ENCODE data around the gene ABCC8.

The ABCC8 gene

DNA sequence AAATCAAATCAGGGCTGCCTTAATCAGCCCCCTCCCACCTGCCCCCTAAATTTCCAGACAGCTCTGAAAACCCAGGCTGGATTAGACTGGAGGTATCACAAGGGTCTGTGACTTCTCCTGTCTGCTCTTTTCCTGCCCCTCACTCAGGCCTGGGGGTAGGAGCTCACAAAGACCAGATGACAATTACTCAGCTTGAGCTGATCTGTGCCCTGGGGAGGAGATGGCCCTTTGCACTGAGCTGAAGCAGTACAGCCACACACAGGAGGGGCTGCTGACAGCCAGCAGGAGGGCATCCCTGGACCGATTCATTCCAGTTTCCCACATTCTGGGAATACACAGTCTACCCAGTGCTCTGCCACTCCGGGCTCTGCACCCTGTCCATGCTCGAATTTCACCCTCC is 4.2 kb downstream of the ABCC8 start:
- H3K9me3 Mint-ChIP-seq = peaks cover 0 to 3% of the 10 kb centered on the region in 2 donors
- H3K27me3 Mint-ChIP-seq = peaks cover 51 to 66% of the 10 kb centered on the region in 2 donors
- H3K4me1 Mint-ChIP-seq = peaks cover 0 to 5% of the 10 kb centered on the region in 2 donors
- no peak overlapping the region for H3K27ac Mint-ChIP-seq
- no peak overlapping the region for H3K4me3 Mint-ChIP-seq
- DNase-seq = no peak
- no peaks in the 10 kb centered on the region for H3K36me3 Mint-ChIP-seq
- no peak for ATAC-seq (replicated peaks)

DNA sequence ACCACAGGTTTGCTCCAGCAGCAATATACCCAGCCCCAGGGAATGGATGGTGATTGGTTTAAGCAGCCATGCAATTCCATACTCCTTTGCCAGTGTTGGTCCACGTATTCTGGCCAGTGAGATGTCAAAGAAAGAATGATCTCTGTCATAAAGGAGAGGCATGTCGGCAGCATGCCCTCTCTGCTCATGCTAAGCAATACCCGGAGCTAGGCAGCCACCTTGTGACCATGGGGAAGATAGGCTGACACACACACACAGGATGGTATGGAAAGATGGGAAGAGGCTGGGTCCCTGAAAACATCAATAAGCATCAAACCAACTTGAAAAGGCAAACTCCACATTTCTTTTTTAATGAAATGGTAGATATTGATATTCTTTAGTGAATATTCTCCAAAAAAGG is 5.1 kb downstream of the ABCC8 start:
- DNase-seq (no peak), ATAC-seq (replicated peaks) (no peak)
- Mint-ChIP-seq H3K36me3 (no peaks in the 10 kb centered on the region), H3K9me3 (peaks cover 0 to 3% of the 10 kb centered on the region in 2 donors), H3K4me3 (no peak overlapping the region), H3K4me1 (peaks cover 0 to 5% of the 10 kb centered on the region in 2 donors), H3K27ac (no peak overlapping the region), H3K27me3 (peaks cover 42 to 63% of the 10 kb centered on the region in 2 donors)

DNA sequence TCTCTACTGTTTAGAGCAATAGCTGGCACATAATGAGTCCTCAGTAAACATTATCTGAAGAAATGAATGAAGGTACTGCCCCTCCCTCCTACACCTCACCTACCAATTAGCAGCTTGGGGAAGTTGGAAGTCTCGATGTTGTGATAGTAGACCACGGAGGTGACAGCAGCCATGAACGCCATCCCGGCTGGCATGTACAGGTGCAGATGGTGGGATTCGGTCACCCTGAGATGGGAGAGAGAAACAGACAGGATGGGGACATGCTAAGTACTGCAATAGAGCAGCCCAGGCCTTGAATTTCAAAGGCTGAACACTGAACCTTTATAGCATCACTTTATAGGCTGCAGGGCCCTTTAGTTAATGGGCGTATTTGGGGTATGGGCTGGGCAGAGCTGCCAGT is 6.6 kb downstream of the ABCC8 start:
- H3K9me3 Mint-ChIP-seq = peaks cover 0 to 3% of the 10 kb centered on the region in 2 donors
- H3K27me3 Mint-ChIP-seq = peaks cover 30 to 48% of the 10 kb centered on the region in 2 donors
- H3K27ac Mint-ChIP-seq = no peak overlapping the region
- no peak for DNase-seq
- no peaks in the 10 kb centered on the region for H3K36me3 Mint-ChIP-seq
- no peaks in the 10 kb centered on the region for H3K4me1 Mint-ChIP-seq
- no peak overlapping the region for H3K4me3 Mint-ChIP-seq
- no peak for ATAC-seq (replicated peaks)

DNA sequence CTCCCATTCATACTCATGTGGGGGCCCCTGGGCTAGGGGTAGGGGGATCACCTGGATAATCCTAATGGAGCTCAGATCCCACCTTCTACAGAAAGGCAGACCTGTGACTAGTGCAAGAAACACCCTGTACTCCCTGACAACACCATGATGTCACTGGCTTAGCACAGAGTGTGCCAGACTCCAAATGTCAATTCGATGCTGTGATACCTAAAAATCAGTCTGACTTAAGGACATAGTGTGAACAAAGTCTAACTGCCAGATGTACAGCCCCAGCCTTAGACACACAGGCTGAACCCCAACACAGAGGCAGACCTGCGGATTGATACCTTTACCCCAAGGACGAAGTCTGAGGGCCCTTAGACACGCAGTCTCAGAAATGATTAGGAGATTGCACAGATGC is 8.5 kb downstream of the ABCC8 start:
- Mint-ChIP-seq H3K9me3 (peaks cover 0 to 3% of the 10 kb centered on the region in 2 donors), H3K27ac (no peak overlapping the region), H3K4me1 (no peaks in the 10 kb centered on the region), H3K27me3 (peaks cover 15 to 29% of the 10 kb centered on the region in 2 donors), H3K4me3 (no peak overlapping the region), H3K36me3 (no peaks in the 10 kb centered on the region)
- no peak for ATAC-seq (replicated peaks)
- no peak for DNase-seq

DNA sequence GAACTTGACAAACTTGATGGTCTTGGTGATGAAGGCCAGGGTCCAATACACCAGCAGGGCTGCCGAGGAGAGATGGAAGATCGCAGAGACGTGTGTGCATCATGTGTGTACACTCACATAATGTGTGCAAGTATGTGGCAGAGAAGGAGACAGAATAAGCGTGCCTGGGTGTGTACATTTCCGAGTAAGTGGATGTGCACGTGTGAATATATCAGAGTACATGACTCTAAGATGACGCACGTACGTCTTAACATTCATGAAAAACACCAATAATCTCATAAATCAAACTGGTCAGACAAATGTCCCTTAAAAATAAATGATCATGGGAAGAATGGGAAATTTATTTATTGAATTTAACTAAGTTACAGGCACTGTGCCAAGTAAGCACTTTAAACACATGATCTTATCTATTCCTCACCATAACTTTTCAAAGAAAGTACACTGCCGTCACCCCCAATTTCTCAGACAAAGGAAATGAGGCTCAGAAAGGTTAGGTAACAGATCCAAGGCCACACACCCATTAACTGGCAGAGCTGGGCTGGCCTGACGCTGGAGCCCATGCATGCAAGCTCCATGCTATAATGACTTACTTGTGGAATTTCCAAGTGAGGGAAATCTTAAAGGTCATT is 13.0 kb downstream of the ABCC8 start:
- DNase-seq = no peak
- Mint-ChIP-seq H3K4me1 (no peaks in the 10 kb centered on the region), H3K4me3 (no peak overlapping the region), H3K27me3 (peaks cover 6% of the 10 kb centered on the region in 2 donors), H3K27ac (no peak overlapping the region), H3K36me3 (no peaks in the 10 kb centered on the region), H3K9me3 (no peaks in the 10 kb centered on the region)
- ATAC-seq (replicated peaks) = no peak

DNA sequence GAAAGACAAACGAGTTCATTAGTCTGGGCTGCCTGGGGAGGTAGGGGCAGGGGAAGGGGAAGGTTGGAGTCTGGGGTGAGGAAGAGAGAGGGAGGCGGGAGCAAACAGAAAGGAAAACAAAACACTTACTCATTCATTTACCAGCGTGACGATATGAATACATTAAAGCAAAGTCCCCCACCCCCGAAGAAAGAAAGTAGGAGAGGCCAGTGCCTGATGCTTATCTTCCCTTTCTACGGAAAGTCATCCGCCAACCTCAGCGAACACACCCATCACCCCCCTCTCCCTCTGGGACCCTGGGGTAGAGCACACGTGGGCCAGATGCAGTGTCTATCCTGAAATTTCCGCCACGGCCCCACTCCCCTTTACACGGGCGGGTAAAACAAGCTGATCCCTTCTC is 13.7 kb downstream of the ABCC8 start:
- peaks cover 6% of the 10 kb centered on the region in 2 donors for H3K27me3 Mint-ChIP-seq
- no peak overlapping the region for H3K4me3 Mint-ChIP-seq
- no peak for DNase-seq
- no peaks in the 10 kb centered on the region for H3K9me3 Mint-ChIP-seq
- no peak for ATAC-seq (replicated peaks)
- H3K27ac Mint-ChIP-seq = no peak overlapping the region
- no peaks in the 10 kb centered on the region for H3K36me3 Mint-ChIP-seq
- H3K4me1 Mint-ChIP-seq = no peaks in the 10 kb centered on the region

DNA sequence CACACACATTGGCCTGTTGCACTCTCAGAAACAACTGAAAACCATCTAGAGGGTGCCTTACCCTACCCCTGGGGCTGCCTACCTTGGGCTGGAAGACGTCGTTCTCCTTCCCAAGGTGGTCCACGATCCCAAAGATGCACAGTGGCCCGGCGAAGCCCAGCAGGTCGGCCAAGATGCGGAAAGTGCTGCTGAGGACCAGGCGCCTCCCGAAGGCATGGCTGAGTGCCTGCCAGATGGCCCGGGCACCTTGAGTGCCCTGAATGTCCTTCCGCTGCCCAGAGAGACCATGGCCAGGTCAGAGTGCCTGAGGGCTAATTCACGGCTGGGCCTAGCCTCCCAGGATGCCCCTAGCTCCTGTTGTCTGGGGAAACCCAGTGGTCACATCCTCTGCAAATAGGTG is 16.2 kb downstream of the ABCC8 start:
- Mint-ChIP-seq H3K4me3 (no peak overlapping the region), H3K27ac (no peak overlapping the region), H3K9me3 (no peaks in the 10 kb centered on the region), H3K36me3 (no peaks in the 10 kb centered on the region), H3K27me3 (peaks cover 6 to 16% of the 10 kb centered on the region in 2 donors), H3K4me1 (no peaks in the 10 kb centered on the region)
- ATAC-seq (replicated peaks) = no peak
- no peak for DNase-seq

DNA sequence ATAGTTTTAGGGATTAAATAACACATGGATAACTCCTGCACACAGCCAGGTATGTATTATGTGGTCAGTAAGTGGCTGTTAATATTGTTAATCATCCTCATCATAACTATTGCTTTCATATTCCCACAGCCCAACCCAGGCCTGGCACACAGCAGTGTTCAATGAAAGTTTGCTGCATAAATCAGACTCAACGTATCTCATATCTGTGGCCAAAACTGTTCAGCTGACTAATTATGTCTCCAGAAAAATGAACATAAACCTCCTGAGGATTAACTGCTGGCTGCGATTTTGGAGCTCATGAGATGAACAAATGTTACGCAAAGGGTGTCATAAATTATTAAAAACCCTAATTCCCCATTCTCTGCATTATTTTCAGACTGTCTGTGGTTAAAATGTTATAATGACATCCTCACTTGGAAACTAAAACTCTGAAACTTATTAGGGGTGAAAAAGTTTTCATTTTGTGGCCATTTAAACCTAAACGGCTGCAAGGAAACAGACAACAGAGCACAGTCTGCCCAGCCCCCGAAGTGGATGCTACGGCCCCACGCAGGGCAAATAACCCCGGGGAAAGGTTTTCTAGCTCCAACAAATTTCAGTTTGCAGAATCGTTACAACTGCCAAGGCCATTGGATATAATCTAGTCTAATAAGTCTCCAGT is 17.3 kb downstream of the ABCC8 start:
- ATAC-seq (replicated peaks) (no peak), DNase-seq (no peak)
- Mint-ChIP-seq H3K36me3 (no peaks in the 10 kb centered on the region), H3K4me1 (no peaks in the 10 kb centered on the region), H3K9me3 (no peaks in the 10 kb centered on the region), H3K4me3 (no peak overlapping the region), H3K27me3 (peaks cover 6 to 16% of the 10 kb centered on the region in 2 donors), H3K27ac (no peak overlapping the region)

DNA sequence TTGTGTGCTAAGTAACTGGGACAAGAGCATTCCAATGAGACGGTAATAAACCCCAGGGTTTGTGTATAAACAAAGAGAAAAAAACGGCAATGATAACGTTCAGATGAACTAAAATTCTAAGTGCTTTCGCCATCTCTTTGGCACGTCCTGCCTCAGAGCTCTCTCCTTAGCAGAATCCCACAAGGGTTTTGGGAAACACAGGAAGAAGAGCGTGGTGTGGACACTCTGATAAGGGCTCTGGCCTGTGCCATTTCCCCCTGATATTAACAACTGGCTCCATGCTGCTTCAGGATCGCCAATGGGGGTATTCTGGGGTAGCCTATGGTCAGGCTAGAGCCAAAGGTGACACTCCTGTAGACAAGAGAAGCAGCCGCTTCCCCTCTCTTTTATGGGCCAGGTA is 18.4 kb downstream of the ABCC8 start:
- H3K4me3 Mint-ChIP-seq = no peak overlapping the region
- ATAC-seq (replicated peaks) = no peak
- no peak for DNase-seq
- no peaks in the 10 kb centered on the region for H3K9me3 Mint-ChIP-seq
- peaks cover 6 to 13% of the 10 kb centered on the region in 2 donors for H3K27me3 Mint-ChIP-seq
- no peak overlapping the region for H3K27ac Mint-ChIP-seq
- H3K36me3 Mint-ChIP-seq = no peaks in the 10 kb centered on the region
- no peaks in the 10 kb centered on the region for H3K4me1 Mint-ChIP-seq

DNA sequence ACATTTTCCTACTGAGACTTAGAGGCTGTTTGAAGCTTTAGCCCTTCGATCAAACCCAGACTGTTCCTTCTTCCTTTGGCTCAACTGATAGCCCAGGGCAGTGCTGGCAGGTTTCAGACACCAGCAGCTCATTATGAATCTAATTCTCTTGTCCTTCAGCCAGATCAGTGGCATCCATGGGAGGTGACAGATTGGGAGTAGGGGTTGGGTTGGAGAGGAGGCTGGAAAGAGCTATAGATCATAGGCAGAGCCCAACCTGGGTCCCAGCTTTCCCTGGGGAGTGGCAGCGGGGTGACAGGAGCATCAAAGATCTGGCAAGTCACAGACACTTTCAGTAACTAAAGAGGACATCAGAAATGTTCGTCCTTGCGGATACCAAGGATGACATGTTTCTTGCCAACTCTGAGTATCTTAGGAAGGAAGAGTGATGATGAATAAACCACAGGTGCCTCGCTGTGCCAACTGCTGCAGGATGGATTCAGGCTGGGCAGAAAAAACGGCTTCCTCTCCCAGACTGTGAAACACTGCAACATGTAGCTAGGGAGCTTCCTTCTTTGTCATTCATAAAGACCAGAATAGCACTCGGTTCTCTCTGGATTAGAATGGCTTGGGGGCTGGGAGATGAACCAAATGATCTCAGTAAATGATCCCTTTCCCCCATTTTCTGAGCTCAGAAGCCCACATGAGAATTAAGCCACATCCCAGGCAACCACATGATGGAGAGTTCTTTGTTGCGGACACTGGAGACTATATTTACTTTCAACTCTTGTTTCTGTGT is 19.1 kb downstream of the ABCC8 start:
- ATAC-seq (replicated peaks) = no peak

DNA sequence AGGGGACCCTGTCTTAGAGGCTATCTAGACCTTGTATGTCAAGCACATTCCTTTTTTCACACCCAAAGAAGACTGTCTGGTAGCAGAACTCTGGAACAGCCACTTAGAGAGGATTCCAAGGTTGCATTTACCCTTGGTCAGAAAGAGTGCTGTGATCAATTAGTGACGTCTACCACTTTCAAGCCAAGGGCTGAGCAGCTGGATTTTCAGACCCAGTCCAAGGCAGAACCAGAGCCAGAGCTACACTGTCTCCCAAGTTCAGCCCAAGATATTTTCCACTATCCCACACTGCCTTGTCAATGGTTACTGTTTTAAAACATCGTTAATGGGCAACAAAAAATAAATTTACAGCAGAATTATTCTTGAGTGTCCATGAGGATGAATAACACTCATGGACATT is 24.0 kb downstream of the ABCC8 start:
- no peaks in the 10 kb centered on the region for H3K9me3 Mint-ChIP-seq
- ATAC-seq (replicated peaks) (no peak), DNase-seq (no peak)
- no peaks in the 10 kb centered on the region for H3K36me3 Mint-ChIP-seq
- peaks cover 13 to 14% of the 10 kb centered on the region in 2 donors for H3K27me3 Mint-ChIP-seq
- no peak overlapping the region for H3K4me3 Mint-ChIP-seq
- no peak overlapping the region for H3K27ac Mint-ChIP-seq
- H3K4me1 Mint-ChIP-seq = no peaks in the 10 kb centered on the region

More for the DNA sequence above, 19.1 kb downstream of the ABCC8 start:
- H3K4me1 Mint-ChIP-seq = no peaks in the 10 kb centered on the region
- DNase-seq = no peak
- no peaks in the 10 kb centered on the region for H3K9me3 Mint-ChIP-seq
- H3K36me3 Mint-ChIP-seq = no peaks in the 10 kb centered on the region
- H3K4me3 Mint-ChIP-seq = no peak overlapping the region
- H3K27ac Mint-ChIP-seq = no peak overlapping the region
- H3K27me3 Mint-ChIP-seq = peaks cover 6 to 13% of the 10 kb centered on the region in 2 donors

DNA sequence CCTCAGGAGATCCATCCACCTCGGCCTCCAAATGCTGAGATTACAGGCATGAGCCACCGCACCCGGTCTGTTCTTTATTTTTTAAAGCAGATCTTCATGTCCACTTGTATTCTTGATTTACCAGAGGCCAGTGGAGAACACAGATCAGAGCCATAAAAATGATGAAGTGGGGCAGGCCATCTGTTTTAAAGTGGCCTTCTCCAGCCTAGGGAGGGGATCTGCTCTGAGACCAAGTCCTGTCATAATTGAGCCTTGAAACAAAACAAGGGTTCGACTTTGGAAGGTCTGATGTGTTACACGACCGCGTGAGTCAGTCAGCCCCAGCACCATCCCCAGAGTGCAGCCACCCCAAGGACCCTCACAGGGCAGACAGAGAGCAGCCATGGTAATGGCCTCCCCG is 27.5 kb downstream of the ABCC8 start:
- peaks cover 4 to 9% of the 10 kb centered on the region in 2 donors for H3K27me3 Mint-ChIP-seq
- ATAC-seq (replicated peaks) = no peak
- DNase-seq = no peak
- no peaks in the 10 kb centered on the region for H3K9me3 Mint-ChIP-seq
- no peaks in the 10 kb centered on the region for H3K4me1 Mint-ChIP-seq
- no peaks in the 10 kb centered on the region for H3K36me3 Mint-ChIP-seq
- no peak overlapping the region for H3K4me3 Mint-ChIP-seq
- no peak overlapping the region for H3K27ac Mint-ChIP-seq

DNA sequence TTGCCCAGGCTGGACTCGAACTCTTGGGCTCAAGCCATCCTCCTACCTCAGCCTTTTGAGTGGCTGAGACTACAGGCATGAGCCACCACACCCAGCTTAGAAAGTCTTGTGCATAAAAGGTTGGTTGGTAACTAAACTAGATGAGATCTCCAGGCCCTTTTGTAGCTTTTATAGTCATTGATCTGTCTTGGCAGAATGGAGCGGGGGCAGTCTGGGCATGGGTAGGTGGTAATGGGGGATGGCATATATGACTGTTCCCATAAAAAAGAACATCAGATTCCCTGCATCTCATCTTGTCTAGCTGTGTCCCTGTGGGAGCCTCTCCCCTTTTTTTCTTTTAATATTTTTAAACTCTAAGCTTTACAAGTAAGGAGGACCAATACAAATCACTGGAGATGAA is 30.2 kb downstream of the ABCC8 start:
- no peak for ATAC-seq (replicated peaks)
- Mint-ChIP-seq H3K9me3 (peaks cover 0 to under 1% of the 10 kb centered on the region in 2 donors), H3K27me3 (peaks cover 9 to 17% of the 10 kb centered on the region in 2 donors)

DNA sequence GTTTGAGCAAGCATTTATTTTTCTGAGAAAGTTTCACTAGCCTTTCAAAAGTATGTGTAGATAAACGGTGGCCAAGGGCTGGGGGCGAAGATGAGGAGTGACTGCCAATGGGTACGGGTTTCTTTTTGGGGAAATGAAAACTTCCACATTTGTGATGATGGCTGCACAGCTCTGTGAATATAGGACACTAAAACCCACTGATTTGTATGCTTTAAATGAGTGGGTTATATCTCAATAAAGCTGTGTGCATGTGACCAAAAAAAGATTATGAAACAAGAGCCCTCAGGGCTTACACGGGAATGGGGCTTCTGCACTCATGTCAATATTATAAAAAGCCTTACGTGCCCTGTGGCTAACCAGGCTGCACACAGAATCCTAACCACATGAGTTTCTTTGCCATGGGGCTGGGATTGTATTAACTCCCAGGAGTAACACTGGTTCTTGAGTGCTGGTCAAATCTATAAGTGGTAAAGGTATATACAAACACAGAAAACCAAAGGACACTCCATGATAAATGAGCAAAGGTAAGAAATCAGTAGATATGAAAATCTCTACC is 31.3 kb downstream of the ABCC8 start:
- peaks cover 3 to 5% of the 10 kb centered on the region in 2 donors for H3K9me3 Mint-ChIP-seq
- DNase-seq (no peak), ATAC-seq (replicated peaks) (no peak)
- no peaks in the 10 kb centered on the region for H3K36me3 Mint-ChIP-seq
- no peak overlapping the region for H3K27ac Mint-ChIP-seq
- H3K4me1 Mint-ChIP-seq = no peaks in the 10 kb centered on the region
- peaks cover 12 to 21% of the 10 kb centered on the region in 2 donors for H3K27me3 Mint-ChIP-seq
- no peak overlapping the region for H3K4me3 Mint-ChIP-seq

More for the DNA sequence above, 30.2 kb downstream of the ABCC8 start:
- no peak overlapping the region for H3K27ac Mint-ChIP-seq
- H3K4me3 Mint-ChIP-seq = no peak overlapping the region
- no peaks in the 10 kb centered on the region for H3K4me1 Mint-ChIP-seq
- DNase-seq = no peak
- no peaks in the 10 kb centered on the region for H3K36me3 Mint-ChIP-seq
